ENCODE results near the gene SH2B2.
A peak's percentile ranks its signal among the peaks of the same experiment; 100 is the strongest.
"Not testable (repeated sequence)": the region's sequence is repeated elsewhere in the genome, so short reads cannot be mapped to it uniquely, and the experiment has no call there.

Gene SH2B2

DNA sequence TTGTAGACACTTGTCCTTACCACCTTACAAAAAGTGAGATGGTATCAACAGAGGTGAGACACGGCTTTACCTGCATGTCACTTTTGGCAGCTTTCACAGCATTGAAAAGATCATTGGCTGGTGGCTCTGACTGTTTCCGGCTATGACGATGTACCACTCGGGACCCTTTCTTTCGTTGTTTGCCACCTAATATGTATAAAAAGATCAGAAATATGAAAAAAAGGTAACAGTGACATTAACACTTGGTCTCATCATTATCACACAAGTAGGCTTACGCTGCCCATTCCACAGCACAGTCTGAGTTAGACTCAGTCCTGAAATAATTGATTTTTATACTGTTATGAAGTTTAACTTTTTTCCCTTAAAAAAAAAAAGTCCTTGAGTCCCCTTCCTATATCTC is 40.5 kb downstream of the SH2B2 start:
- H3K79me2 ChIP-seq (ENCODE audit: control insufficient read depth, insufficient read depth, low read length, poor library complexity); H4K8ac ChIP-seq (ENCODE audit: low read depth, low read length); H3K27me3 ChIP-seq (ENCODE audit: insufficient read depth, low read length); H3K9me3 ChIP-seq (ENCODE audit: insufficient read depth, low read depth, low read length); H3K79me1 ChIP-seq (ENCODE audit: low read length); H3K18ac ChIP-seq (ENCODE audit: low read length); H4K91ac ChIP-seq (ENCODE audit: low read depth, low read length); H3K14ac ChIP-seq (ENCODE audit: low read length); H3K4me2 ChIP-seq (ENCODE audit: low read length); H2BK120ac ChIP-seq (ENCODE audit: insufficient read depth, low read length, poor library complexity); H4K12ac ChIP-seq (ENCODE audit: low read depth, low read length); H3K27ac ChIP-seq (ENCODE audit: low read depth, low read length); H3K23ac ChIP-seq (ENCODE audit: low read length); H3K4me1 ChIP-seq (ENCODE audit: control insufficient read depth in 1 of 2, insufficient read depth in 2 of 2, low read length in 2 of 2); H3K9ac ChIP-seq (ENCODE audit: low read length); H2BK12ac ChIP-seq (ENCODE audit: low read length); DNase-seq; H2BK5ac ChIP-seq (ENCODE audit: low read depth, low read length, poor library complexity); H2AK5ac ChIP-seq (ENCODE audit: low read length); H3K36me3 ChIP-seq (ENCODE audit: control insufficient read depth in 1 of 2, insufficient read depth in 2 of 2, low read length in 2 of 2); H2AFZ ChIP-seq (ENCODE audit: insufficient read depth, low read length, poor library complexity); H3K4ac ChIP-seq (ENCODE audit: low read depth, low read length); H3K4me3 ChIP-seq (ENCODE audit: low read depth, low read length): not testable (repeated sequence)
- WGBS (ENCODE audit: extremely low coverage, insufficient coverage, insufficient read length): no CpG with 5 or more reads among the region's 6 CpGs

DNA sequence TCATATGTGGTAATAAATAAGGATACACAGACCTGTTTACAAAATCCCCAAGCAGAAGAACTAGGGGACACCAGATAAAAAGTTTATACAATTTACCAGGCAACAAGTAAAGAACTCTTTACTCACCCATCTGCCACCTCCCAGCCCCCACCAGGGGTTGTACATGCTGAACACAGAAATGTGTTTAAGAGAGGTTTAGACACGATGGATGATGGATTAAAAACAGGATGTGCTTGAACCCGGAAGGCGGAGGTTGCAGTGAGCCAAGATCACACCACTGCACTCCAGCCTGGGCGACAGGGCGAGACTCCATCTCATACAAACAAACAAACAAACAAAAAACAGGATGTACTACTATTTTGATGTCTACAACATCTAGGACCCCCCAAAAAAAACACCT is 42.2 kb downstream of the SH2B2 start:
- not testable (repeated sequence) for H3K27ac ChIP-seq (ENCODE audit: low read depth, low read length); H3K4ac ChIP-seq (ENCODE audit: low read depth, low read length); H3K4me3 ChIP-seq (ENCODE audit: low read depth, low read length); H3K9me3 ChIP-seq (ENCODE audit: insufficient read depth, low read depth, low read length); H3K14ac ChIP-seq (ENCODE audit: low read length); H2AK5ac ChIP-seq (ENCODE audit: low read length); H2BK120ac ChIP-seq (ENCODE audit: insufficient read depth, low read length, poor library complexity); H3K36me3 ChIP-seq (ENCODE audit: control insufficient read depth in 1 of 2, insufficient read depth in 2 of 2, low read length in 2 of 2); H2AFZ ChIP-seq (ENCODE audit: insufficient read depth, low read length, poor library complexity); H3K23ac ChIP-seq (ENCODE audit: low read length); H3K4me2 ChIP-seq (ENCODE audit: low read length); H2BK12ac ChIP-seq (ENCODE audit: low read length); H4K8ac ChIP-seq (ENCODE audit: low read depth, low read length); H4K12ac ChIP-seq (ENCODE audit: low read depth, low read length); H3K9ac ChIP-seq (ENCODE audit: low read length); H3K79me1 ChIP-seq (ENCODE audit: low read length); H2BK5ac ChIP-seq (ENCODE audit: low read depth, low read length, poor library complexity); H3K4me1 ChIP-seq (ENCODE audit: control insufficient read depth in 1 of 2, insufficient read depth in 2 of 2, low read length in 2 of 2); H3K79me2 ChIP-seq (ENCODE audit: control insufficient read depth, insufficient read depth, low read length, poor library complexity); H3K18ac ChIP-seq (ENCODE audit: low read length); H4K91ac ChIP-seq (ENCODE audit: low read depth, low read length); DNase-seq; H3K27me3 ChIP-seq (ENCODE audit: insufficient read depth, low read length)
- no CpG with 5 or more reads among the region's 5 CpGs for WGBS (ENCODE audit: extremely low coverage, insufficient coverage, insufficient read length)

DNA sequence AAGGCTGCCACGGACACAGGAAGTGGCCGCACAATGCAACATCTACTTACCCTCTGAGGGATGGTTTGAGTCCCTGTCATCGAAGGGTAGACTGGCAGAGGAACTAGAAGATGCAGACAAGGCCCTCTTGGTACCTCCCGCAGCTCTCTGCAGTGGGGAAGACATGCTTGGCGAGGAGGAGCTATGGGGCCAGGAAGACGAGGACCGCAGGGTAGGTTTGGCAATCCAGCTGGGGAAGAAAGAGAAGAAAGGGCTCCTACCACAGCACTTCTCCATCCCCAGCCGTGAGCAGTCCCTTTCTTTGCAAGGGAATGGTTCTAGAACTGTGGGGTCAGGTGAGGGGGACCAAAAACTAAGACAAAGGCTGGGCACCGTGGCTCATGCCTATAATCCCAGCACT is 42.7 kb downstream of the SH2B2 start:
- H3K18ac ChIP-seq (ENCODE audit: low read length); H3K4me3 ChIP-seq (ENCODE audit: low read depth, low read length); H3K9ac ChIP-seq (ENCODE audit: low read length); H3K9me3 ChIP-seq (ENCODE audit: insufficient read depth, low read depth, low read length); H2AK5ac ChIP-seq (ENCODE audit: low read length); H3K79me2 ChIP-seq (ENCODE audit: control insufficient read depth, insufficient read depth, low read length, poor library complexity); H3K79me1 ChIP-seq (ENCODE audit: low read length); H3K14ac ChIP-seq (ENCODE audit: low read length); H3K36me3 ChIP-seq (ENCODE audit: control insufficient read depth in 1 of 2, insufficient read depth in 2 of 2, low read length in 2 of 2); H3K23ac ChIP-seq (ENCODE audit: low read length); H3K4me1 ChIP-seq (ENCODE audit: control insufficient read depth in 1 of 2, insufficient read depth in 2 of 2, low read length in 2 of 2); H4K91ac ChIP-seq (ENCODE audit: low read depth, low read length); H3K4ac ChIP-seq (ENCODE audit: low read depth, low read length); H2BK12ac ChIP-seq (ENCODE audit: low read length); H4K8ac ChIP-seq (ENCODE audit: low read depth, low read length); H4K12ac ChIP-seq (ENCODE audit: low read depth, low read length); H3K4me2 ChIP-seq (ENCODE audit: low read length); H3K27me3 ChIP-seq (ENCODE audit: insufficient read depth, low read length); DNase-seq; H2BK120ac ChIP-seq (ENCODE audit: insufficient read depth, low read length, poor library complexity); H3K27ac ChIP-seq (ENCODE audit: low read depth, low read length); H2BK5ac ChIP-seq (ENCODE audit: low read depth, low read length, poor library complexity); H2AFZ ChIP-seq (ENCODE audit: insufficient read depth, low read length, poor library complexity): not testable (repeated sequence)
- no CpG with 5 or more reads among the region's 9 CpGs for WGBS (ENCODE audit: extremely low coverage, insufficient coverage, insufficient read length)

DNA sequence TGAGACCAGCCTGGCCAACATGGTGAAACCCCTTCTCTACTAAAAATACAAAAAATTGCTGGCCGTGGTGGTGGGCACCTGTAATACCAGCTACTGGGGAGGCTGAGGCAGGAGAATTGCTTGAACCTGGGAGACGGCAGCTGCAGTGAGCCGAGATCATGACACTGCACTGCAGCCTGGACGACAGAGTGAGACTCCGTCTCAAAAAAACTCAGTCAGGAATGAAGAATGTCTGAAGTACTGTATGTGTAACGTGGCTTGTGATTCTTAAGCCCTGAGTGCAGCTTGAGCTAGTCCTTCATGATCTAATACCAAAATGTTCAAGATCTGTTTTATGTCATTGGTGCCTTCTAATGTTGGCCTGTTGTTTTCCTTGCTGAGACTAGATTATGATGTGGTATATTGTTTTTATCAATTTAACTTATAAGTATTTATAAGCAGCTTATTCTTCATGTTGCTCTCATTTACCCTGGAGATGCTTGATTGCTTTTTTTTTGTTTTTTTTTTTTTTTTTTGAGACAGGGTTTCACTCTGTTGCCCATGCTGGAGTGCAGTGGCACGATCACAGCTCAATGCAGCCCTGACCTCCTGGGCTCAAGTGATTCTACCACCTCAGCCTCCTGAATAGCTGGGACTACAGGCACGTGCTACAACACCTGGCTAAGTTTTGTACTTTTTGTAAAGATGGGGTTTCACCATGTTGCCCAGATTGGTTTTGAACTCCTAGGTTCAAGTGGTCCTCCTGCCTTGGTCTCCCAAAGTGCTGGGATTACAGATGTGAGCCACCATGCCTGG is 44.2 kb downstream of the SH2B2 start:
- H4K12ac ChIP-seq (ENCODE audit: low read depth, low read length); H4K91ac ChIP-seq (ENCODE audit: low read depth, low read length); H3K27ac ChIP-seq (ENCODE audit: low read depth, low read length); H3K79me1 ChIP-seq (ENCODE audit: low read length); H3K4me1 ChIP-seq (ENCODE audit: control insufficient read depth in 1 of 2, insufficient read depth in 2 of 2, low read length in 2 of 2); H3K4ac ChIP-seq (ENCODE audit: low read depth, low read length); H3K27me3 ChIP-seq (ENCODE audit: insufficient read depth, low read length); H3K14ac ChIP-seq (ENCODE audit: low read length); H3K9me3 ChIP-seq (ENCODE audit: insufficient read depth, low read depth, low read length); H3K18ac ChIP-seq (ENCODE audit: low read length); H2BK120ac ChIP-seq (ENCODE audit: insufficient read depth, low read length, poor library complexity); H2BK12ac ChIP-seq (ENCODE audit: low read length); H4K8ac ChIP-seq (ENCODE audit: low read depth, low read length); H3K4me3 ChIP-seq (ENCODE audit: low read depth, low read length); H3K79me2 ChIP-seq (ENCODE audit: control insufficient read depth, insufficient read depth, low read length, poor library complexity); H2BK5ac ChIP-seq (ENCODE audit: low read depth, low read length, poor library complexity); H2AFZ ChIP-seq (ENCODE audit: insufficient read depth, low read length, poor library complexity); H2AK5ac ChIP-seq (ENCODE audit: low read length); H3K9ac ChIP-seq (ENCODE audit: low read length); H3K36me3 ChIP-seq (ENCODE audit: control insufficient read depth in 1 of 2, insufficient read depth in 2 of 2, low read length in 2 of 2); H3K4me2 ChIP-seq (ENCODE audit: low read length); H3K23ac ChIP-seq (ENCODE audit: low read length): not testable (repeated sequence)
- peak; percentile 33 to 47 for DNase-seq
- no CpG with 5 or more reads among the region's 8 CpGs for WGBS (ENCODE audit: extremely low coverage, insufficient coverage, insufficient read length)

Measured in trophoblast cell (in vitro differentiated cells and primary cell).